ENCODE results near the gene PSMD6.

PSMD6 gene

GRCh38 chr3:63964681-63965485 lies 58.4 kb downstream of the PSMD6 start:
- Histone ChIP-seq H3K4me3 (ENCODE audit: low read depth in 1 of 2, low read length in 2 of 2) (no peak overlapping the region), H3K27ac (ENCODE audit: low read length) (no peak overlapping the region), H3K9me3 (ENCODE audit: control insufficient read depth in 1 of 2, low read length in 2 of 2) (no peaks in the 10 kb centered on the region), H3K4me1 (ENCODE audit: control insufficient read depth in 1 of 2, insufficient read depth in 2 of 2, low read length in 2 of 2) (peaks cover 18 to 52% of the 10 kb centered on the region in 2 donors), H3K27me3 (ENCODE audit: low read depth, low read length) (no peaks in the 10 kb centered on the region), H3K36me3 (ENCODE audit: control insufficient read depth in 1 of 2, insufficient read depth in 2 of 2, low read length in 2 of 2) (no peaks in the 10 kb centered on the region)

- Histone ChIP-seq H3K9me3 (ENCODE audit: control insufficient read depth in 1 of 2, low read length in 2 of 2) (no peaks in the 10 kb centered on the region), H3K27ac (ENCODE audit: low read length) (no peak overlapping the region), H3K27me3 (ENCODE audit: low read depth, low read length) (no peaks in the 10 kb centered on the region), H3K4me1 (ENCODE audit: control insufficient read depth in 1 of 2, insufficient read depth in 2 of 2, low read length in 2 of 2) (peaks cover 16 to 52% of the 10 kb centered on the region in 2 donors), H3K36me3 (ENCODE audit: control insufficient read depth in 1 of 2, insufficient read depth in 2 of 2, low read length in 2 of 2) (no peaks in the 10 kb centered on the region), H3K4me3 (ENCODE audit: low read depth in 1 of 2, low read length in 2 of 2) (no peak overlapping the region)
These were observed 59.8 kb downstream of the PSMD6 start for GRCh38 chr3:63963496-63963895.

GRCh38 chr3:63961891-63962290 lies 61.4 kb downstream of the PSMD6 start:
- H3K27me3 ChIP-seq (ENCODE audit: low read depth, low read length): no peaks in the 10 kb centered on the region
- peaks cover 9 to 45% of the 10 kb centered on the region in 2 donors for H3K4me1 ChIP-seq (ENCODE audit: control insufficient read depth in 1 of 2, insufficient read depth in 2 of 2, low read length in 2 of 2)
- no peak overlapping the region for H3K27ac ChIP-seq (ENCODE audit: low read length)

More at GRCh38 chr3:63961891-63962290, 61.4 kb downstream of the PSMD6 start:
- H3K9me3 ChIP-seq (ENCODE audit: control insufficient read depth in 1 of 2, low read length in 2 of 2): no peaks in the 10 kb centered on the region
- no peak overlapping the region for H3K4me3 ChIP-seq (ENCODE audit: low read depth in 1 of 2, low read length in 2 of 2)
- no peaks in the 10 kb centered on the region for H3K36me3 ChIP-seq (ENCODE audit: control insufficient read depth in 1 of 2, insufficient read depth in 2 of 2, low read length in 2 of 2)
